ENCODE data around the gene UGT2B15.
"Not testable (repeated sequence)": the region's sequence is repeated elsewhere in the genome, so short reads cannot be mapped to it uniquely, and the experiment has no call there.

UGT2B15 gene

DNA sequence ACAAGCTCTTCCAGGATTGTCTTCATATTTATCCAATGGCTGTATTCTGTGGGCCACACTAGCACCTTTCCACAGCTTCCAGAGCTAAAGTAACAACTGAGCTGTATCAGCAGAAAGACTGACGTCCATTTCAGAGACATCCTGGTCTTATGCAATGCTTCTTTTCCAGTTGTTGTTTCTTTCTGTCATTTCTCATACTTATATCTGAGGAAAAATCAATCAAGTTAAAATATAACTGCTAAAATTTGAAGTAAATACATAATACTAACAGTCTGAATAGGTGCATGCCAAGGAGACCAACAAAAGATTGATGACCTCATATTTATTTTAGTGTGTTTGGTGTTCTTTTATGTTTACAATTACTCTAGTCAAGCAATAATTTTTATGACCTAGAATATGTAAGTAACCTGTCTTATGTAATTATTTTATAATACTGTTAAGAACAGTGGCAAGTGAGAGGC lies at the start of gene UGT2B15:
TSS of gene UGT2B15 (minus strand) at position 174 of the 461 bp plus-strand sequence. CDS start at position 140, 34 bp downstream.
- DNase-seq (ENCODE audit: extremely low read depth in 1 of 2, low read depth in 1 of 2), result not testable (repeated sequence)

DNA sequence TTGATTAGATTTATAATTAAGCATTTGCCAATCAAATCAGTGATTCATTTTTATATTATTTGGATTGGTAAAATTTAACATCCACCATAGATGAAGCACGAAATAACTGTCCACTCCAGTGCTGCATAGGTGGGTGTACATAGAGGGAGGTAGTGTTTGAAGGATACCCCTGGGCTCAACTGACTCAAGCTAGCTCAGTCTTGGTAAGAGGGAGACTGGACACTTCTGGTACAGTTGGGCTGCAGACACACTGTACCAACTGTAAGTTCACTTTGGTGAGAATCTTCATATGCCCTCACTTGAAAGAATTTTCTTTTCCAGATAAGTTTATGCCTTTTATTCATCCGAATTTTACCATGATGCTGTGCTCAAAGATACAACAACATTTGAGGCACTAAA lies 48.6 kb upstream of the UGT2B15 start:
- DNase-seq (ENCODE audit: extremely low read depth in 1 of 2, low read depth in 1 of 2), result no peak

DNA sequence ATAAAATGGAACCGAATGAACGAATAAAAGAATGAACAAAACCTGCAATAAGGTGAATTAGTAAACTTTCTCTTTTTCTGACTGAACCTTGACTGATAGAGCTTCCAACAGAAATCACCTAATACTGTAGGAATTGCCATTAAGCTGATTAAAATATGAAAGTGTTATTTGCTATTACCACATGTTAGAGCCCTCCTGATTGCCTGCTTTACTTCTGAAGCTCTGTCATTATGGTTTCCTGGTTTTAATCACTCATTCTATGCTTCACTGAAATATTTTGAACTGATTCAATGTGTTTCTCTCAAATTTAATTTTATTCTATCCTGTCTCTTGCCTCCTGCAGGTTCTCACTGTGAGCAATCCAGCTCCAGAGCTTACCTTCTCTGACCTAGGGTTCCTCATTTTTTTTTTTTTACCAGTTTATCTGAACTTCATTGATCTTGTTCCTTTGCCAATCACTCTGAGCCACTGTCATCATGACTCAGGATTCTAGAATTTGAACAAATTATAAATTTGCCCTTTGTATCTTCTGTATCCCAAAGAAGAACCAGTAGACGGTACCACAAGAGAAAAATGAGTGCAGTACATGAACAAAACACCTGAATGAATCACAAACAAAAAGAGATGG lies 48.1 kb upstream of the UGT2B15 start:
- DNase-seq (ENCODE audit: extremely low read depth in 1 of 2, low read depth in 1 of 2), result no peak

DNA sequence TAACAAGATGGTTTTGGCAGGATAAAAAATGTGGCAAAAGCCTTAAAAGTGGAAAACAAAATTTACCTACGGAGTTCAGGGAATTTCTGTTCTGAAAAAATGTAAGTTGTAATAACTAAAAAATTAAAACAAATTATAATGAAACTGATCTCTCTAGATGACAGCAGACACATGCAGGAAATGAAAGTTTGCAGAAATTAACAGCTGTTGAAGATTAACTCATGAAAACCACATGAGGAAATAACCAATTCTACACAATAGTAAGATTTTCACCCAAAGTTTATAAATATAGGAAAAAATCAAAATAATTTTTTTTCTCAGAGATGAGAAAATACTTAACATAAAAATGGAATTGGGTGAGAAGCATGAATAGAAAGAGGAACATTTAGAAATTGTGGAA lies 47.5 kb upstream of the UGT2B15 start:
- no peak for DNase-seq (ENCODE audit: extremely low read depth in 1 of 2, low read depth in 1 of 2)

DNA sequence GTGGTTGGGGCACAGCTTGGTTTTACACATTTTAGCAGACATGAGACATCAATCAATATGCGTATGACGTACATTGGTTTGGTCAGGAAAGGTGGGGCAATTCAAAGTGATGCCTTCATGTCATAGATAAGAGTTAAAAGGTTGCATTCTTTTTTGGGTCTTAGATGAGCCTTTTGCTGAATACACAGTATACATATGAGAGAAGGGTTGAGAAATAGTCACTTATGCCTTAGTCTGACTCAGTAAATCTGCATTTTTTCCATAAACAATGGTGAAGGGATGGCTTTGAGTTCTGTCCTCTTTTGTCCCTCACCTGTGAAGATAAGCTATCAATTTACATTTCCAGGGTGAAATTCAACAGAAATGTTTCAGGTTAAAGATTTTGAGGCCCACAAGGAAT lies 43.9 kb upstream of the UGT2B15 start:
- DNase-seq (ENCODE audit: extremely low read depth in 1 of 2, low read depth in 1 of 2), result no peak

DNA sequence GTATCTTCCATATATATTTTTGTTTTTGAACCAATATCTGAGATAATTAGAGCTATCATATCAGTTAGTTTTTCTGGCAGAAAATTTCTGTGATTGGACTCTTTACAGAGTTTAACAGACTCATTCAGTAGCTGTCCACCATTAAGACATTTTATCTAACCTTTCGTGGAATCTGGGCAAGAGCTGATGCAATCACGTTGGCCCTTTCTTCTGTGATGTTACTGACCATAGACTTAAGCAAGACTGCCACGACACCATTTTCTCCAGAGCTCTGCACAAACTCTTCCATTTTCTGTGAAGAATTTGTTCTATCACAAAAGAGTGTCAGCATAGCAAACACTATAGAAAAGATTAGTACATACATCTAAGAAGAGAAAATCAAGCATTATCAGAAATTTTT lies 41.8 kb upstream of the UGT2B15 start:
- DNase-seq (ENCODE audit: extremely low read depth in 1 of 2, low read depth in 1 of 2), result no peak

DNA sequence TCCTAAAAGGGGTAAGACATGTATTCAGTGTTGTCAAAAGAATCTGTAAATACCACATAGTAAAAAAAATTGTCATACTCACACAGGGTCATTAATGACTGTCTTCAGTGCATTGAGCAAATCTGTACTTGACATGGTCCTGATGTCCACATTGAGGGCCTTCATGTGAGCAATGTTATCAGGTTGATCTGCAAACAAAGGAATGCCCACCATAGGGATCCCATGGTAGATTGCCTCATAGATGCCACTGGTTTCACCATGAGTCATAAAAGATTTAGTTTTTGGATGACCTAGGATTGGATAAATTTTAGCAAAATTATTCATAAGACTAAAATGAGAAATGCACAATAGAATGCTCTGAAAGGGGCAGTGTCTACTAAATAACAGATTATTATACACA lies 38.1 kb upstream of the UGT2B15 start:
- DNase-seq (ENCODE audit: extremely low read depth in 1 of 2, low read depth in 1 of 2), result no peak

DNA sequence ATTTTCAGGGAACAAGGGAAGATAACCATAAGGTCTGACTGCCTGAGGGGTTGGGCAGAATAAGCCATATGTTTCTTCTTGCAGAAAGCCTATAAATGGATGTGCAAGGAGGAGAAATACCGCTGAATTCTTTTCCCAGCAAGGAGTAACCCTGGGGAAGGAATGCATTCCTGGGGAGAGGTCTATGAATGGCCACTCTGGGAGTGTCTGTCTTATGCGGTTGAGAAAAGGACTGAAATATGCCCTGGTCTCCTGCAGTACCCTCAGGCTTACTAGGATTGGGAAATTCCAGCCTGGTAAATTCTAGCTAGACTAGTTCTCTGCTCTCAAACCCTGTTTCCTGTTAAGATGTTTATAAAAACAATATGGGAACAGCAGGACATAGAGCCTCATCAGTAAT lies 32.7 kb upstream of the UGT2B15 start:
- not testable (repeated sequence) for DNase-seq (ENCODE audit: extremely low read depth in 1 of 2, low read depth in 1 of 2)

DNA sequence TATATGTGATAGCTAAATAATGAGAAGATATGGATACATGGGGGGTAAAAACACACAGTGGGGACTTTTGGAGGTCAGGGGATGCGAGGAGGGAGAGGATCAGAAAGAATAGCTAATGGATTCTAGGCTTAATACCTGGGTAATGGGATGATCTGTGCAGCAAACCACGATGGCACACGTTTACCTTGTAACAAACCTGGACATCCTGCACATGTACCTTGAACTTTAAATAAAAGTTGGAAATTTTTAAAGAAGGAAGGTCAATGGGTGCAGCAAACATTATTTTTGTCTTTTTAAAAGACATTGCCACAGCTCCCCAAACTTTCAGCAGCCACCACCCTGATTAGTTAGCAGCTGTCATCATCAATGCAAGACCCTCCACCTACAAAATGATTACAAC lies 29.7 kb upstream of the UGT2B15 start:
- no peak for DNase-seq (ENCODE audit: extremely low read depth in 1 of 2, low read depth in 1 of 2)

DNA sequence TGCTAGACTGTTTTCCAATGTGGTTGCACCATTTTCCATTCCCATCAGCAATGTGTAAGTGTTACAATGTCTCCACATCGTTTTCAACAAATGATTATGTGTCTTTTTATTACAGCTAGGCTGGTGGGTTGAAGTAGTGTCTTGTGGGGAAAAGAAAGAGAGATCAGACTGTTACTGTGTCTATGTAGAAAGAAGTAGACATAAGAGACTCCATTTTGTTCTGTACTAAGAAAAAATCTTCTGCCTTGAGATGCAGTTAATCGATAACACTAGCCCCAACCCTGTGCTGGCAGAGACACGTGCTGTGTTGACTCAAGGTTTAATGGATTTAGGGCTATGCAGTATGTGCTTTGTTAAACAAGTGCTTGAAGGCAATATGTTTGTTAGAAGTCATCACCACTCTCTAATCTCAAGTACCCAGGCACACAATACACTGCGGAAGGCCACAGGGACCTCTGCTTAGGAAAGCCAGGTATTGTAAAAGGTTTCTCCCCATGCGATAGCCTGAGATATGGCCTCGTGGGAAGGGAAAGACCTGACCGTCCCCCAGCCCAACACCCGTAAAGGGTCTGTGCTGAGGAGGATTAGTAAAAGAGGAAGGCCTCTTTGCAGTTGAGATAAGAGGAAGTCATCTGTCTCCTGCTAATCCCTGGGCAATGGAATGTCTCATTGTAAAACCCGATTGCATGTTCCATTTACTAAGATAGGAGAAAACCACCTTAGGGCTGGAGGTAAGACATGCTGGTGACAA lies 23.0 kb upstream of the UGT2B15 start:
- DNase-seq (ENCODE audit: extremely low read depth in 1 of 2, low read depth in 1 of 2), result no peak

DNA sequence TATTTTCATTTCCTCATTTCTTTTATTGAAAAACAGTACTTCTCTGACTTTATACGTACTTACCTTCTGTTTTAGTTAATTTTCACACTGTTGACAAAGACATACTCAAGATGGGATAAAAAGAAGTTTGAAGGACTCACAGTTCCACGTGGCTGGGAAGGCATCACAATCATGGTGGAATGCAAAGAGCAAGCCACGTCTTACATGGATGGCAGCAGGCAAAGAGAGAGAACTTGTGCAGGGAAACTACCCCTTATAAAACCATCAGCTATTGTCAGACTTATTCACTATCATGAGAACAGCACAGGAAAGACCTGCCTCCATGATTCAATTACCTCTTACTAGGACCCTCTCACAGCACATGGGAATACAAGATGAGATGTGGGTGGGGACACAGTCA lies 20.7 kb upstream of the UGT2B15 start:
- DNase-seq (ENCODE audit: extremely low read depth in 1 of 2, low read depth in 1 of 2), result no peak

DNA sequence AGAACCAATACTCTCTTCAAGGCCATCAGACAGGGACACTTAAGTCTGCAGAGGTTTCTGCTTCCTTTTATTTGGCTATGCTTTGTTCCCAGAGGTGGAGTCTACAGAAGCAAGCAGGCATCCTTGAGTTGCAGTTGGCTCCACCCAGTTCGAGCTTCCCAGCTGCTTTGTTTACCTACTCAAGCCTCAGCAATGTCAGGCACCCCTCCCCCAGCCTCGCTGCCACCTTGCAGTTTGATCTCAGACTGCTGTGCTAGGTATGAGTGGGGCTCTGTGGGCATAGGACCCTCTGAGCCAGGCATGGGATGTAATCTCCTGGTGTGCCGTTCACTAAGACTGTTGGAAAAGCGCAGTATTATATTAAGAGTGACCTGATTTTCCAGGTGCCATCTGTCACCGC lies 12.6 kb upstream of the UGT2B15 start:
- no peak for DNase-seq (ENCODE audit: extremely low read depth in 1 of 2, low read depth in 1 of 2)

DNA sequence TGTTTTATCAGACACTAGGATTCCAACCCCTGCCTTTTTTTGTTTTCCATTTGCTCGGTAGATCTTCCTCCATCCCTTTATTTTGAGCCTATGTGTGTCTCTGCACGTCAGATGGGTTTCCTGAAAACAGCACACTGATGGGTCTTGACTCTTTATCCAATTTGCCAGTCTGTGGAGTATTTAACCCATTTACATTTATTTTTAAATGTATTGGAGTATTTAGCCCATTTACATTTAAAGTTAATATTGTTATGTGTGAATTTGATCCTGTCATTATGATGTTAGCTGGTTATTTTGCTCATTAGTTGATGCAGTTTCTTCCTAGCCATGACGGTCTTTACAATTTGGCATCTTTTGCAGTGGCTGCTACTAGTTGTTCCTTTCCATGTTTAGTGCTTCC lies 10.8 kb upstream of the UGT2B15 start:
- not testable (repeated sequence) for DNase-seq (ENCODE audit: extremely low read depth in 1 of 2, low read depth in 1 of 2)

DNA sequence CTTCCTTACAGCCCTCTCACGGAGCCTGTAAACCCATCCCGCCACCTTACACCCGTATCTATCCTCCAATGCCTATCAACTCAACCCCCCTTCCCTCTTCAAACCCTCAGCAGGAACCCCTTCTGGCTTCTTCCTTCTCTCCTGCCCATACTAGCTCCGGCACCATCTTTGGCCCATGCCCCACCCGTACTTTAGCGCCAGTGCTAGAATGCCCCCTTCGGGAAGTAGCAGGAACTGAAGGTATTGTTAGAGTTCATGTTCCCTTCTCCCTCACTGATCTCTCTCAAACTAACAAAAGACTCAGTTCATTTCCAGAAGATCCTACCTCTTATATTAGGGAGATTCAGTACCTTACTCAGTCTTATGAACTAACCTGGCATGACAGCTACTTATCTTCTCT lies 2.7 kb upstream of the UGT2B15 start:
- no peak for DNase-seq (ENCODE audit: extremely low read depth in 1 of 2, low read depth in 1 of 2)

DNA sequence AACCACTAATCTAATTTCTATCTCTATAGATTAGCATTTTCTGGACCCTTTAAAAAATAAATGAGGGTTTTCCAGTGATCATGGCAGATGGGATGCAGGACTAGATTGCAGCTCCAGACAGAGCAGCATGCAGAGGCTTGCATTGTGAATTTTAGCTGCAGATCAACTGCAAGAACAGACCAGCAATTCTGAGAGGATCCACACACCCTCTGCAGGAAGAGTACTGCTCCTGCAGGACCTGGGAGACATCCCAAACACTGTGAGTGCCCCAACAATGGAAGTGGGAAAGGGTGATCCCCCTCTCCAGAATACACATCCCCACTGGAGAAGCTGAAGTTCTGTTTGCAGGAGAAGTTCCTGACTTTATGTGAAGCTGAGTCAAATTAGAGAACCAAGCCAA lies 765 bp upstream of the UGT2B15 start:
- not testable (repeated sequence) for DNase-seq (ENCODE audit: extremely low read depth in 1 of 2, low read depth in 1 of 2)

DNA sequence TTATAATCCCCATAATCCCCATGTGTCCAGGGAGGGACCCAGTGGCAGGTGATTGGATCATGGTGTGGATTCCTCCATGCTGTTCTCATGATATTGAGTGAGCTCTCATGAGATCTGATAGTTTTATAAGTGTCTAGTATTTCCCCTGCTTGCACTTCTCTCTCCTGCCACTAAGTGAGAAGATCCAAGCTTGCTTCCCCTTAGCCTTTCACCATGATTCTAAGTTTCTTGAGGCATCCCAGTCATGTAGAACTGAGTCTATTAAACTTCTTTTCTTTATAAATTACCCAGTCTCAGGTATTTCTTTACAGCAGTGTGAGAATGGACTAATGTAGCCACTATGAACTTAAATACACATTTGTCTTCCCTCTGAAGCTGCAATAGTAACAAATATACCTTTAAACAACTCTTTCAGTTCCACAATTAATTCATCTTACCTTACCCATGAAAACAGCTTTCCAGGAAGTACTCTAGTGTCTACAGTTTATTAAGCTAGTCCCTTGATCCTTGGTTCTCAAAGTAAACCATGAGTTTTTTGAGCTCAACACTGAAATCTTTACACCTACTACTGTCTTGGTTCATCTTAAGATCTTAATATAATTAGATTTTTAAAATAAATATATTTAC lies 1.8 kb downstream of the UGT2B15 start:
- not testable (repeated sequence) for DNase-seq (ENCODE audit: extremely low read depth in 1 of 2, low read depth in 1 of 2)

DNA sequence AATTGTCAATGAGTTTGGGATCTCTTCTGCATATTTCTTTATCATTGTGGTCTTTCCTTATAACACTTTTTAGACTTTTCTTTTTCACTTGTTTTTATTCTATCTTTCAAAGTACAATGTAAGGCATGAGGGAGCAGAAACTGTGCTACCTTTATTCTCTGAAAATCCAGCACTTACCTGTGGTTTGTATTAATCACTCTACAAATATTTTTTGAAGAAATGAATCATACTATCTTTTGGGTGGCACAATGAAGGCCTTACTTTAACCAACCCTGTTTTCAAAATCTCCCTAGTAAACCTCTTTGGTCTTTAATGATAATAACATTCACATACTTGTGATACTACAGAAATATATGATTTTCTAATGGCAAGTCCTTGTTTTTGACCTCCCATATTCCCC lies 2.9 kb downstream of the UGT2B15 start:
- not testable (repeated sequence) for DNase-seq (ENCODE audit: extremely low read depth in 1 of 2, low read depth in 1 of 2)

DNA sequence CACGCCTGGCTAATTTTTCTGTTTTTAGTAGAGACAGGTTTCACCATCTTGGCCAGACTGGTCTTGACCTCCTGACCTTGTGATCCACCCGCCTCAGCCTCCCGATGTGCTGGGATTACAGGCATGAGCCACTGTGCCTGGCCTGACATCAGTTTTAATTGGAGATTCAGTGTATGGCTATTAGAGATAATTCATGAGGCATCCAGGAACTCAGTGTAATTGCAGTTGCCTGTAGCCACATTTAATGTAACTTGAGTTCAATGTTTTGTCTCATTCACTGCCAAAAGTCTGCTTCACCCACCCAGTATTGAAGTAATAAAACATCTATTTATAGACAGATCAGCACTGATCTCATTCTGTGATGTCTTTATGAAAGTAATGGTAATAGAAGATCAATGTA lies 5.7 kb downstream of the UGT2B15 start:
- DNase-seq (ENCODE audit: extremely low read depth in 1 of 2, low read depth in 1 of 2), result not testable (repeated sequence)

DNA sequence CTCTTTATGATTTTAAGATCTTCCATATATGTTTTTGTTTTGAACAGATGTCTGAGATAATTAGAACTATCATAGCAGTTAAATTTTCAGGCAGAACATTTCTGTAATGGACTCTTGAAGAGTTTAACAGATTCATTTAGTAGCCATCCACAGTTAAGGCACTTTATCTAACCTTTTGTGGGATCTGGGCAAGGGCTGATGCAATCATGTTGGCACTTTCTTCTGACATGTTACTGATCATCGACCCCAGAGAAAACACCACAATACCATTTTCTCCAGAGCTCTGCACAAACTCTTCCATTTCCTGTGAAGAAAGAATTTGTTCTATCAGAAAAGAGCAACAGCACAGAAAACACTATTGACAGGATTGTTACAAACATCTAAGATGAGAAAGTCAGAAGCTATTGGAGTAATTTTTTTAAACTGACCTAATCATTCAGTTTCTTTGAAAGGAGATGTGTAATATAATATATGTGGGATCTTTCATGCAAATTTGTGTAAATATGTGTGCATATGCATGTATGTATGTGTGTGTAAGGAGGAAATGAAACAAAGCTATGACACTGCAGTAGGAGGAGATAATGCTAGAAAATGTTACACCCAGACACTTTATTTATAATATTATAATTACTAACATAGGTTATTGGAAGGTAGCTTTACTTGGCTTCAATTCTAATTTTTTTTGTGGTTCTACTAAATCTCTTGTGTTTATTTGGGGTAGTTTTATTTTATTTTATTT lies 7.4 kb downstream of the UGT2B15 start:
- not testable (repeated sequence) for DNase-seq (ENCODE audit: extremely low read depth in 1 of 2, low read depth in 1 of 2)

DNA sequence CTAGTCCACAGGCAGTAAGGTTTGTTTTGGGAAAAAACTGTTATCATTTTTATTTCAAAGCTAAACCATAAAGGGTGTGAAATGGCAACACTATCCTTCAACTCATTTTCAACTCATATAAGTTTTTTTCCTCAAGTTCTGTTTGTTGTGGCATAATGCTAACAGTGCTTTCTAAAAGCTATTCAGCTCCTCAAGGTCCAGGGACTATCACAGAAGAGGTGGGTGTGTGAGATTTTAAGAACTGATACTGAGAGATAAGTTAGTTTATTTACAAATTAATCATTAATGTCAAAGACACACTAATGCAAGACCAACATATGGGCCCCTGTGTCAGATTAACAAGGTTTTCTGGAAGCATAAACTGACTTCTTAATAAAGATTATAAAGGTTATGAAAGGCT lies 11.8 kb downstream of the UGT2B15 start:
- DNase-seq (ENCODE audit: extremely low read depth in 1 of 2, low read depth in 1 of 2), result no peak

DNA sequence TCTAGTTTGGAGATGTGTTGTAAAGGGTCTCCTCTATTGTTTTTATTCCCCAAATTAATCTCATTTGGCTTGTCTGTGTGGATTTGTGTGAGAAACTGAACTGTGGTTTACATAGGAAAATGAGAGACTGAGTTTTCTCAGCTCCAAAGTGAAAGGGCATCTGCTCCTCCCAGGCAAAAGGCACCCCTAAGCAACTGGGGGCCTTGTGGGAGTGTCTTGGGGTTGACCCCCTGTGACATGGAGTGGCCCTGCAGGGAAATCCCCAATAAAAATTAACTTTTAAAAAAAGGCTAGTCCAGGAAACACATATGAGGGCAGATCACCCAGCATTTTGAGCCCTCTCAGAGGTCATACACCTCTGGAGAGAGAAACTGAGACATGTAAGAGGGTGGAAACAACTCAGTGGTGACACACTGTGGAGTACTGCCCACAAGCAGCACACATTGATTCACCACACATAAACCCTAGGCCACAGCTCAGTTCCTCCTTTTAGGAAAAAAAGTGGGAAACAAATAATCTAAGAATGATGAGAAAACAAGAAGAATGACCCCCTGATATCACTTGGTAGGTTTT lies 13.3 kb downstream of the UGT2B15 start:
- not testable (repeated sequence) for DNase-seq (ENCODE audit: extremely low read depth in 1 of 2, low read depth in 1 of 2)
